ENCODE measurements around the gene WEE1. TPM values are rescaled to one million over a fixed set of nuclear protein-coding genes. Genes with fewer than 3 reads are reported as not detected.

WEE1 gene
- 10 to 100 TPM in 3 of 4 donors, 1 to 10 TPM in 1; 8.0 to 13.8 (median 13.1) TPM for total RNA-seq

DNA sequence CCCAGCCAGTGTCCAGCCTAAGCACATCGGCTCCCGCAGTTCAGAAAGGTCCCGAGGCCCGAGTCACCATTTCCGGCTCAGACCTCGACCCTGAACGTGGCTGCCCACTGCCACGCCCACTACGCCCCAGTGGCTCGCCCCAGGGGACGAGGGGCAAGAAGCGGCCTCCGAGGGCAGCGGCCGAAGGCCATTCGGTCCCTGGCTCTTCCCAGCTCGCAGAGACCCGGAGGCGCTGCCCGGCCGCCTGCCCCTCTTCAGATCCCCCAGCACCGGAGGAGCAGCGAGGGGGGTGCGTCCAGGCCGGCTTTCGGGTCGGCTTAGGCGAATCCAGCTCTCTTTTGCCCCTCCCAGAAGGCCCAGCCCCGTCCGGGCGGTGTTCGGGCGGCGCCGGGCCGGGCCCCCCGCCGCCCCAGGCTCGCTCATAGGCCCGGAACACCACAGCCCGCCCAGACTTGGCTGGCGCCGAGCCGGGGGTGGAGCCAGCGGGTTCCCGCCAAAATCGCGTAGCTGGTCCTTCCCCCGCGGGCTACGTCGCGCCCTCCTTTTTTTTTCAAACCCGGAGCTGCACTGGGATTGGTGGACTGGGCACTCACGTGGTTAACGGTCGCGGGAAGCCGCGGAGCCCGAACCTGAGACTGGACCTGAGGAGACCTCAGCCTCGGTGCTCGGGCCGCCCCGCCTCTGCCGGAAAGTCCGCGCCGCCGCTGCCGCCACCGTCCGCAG is at the start of gene WEE1:
Gene WEE1 (plus strand): TSS at position 619 of the 723 bp plus-strand sequence. CDS start 264 bp downstream, outside the sequence.
- TF ChIP-seq CTCF (IDR thresholded peaks at IDR 0.05; ENCODE audit: low read depth), result no peak

- no peak for TF ChIP-seq CTCF (IDR thresholded peaks at IDR 0.05; ENCODE audit: low read depth)
Observed at GRCh38 chr11:9524001-9524400, 49.5 kb upstream of the WEE1 start.

DNA sequence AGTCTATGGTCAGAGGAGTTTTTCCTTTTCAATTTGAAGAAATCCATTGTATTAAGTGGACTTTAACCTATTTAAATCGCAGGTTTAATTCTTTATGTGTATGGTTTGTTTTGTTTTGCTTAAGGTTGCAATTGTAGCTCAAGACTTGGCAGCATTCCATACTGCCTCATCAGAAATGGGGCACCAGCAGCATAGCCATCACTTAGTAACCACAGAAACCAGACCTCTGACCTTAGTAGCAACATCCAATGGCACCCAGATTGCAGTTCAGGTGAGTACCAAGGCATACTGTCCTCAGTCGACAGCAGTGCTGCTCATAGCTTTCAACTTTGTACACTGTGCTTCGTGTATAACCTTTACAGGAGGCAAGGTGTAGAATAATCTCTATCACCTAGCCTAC is 48.4 kb upstream of the WEE1 start:
- no peak for TF ChIP-seq CTCF (IDR thresholded peaks at IDR 0.05; ENCODE audit: low read depth)

DNA sequence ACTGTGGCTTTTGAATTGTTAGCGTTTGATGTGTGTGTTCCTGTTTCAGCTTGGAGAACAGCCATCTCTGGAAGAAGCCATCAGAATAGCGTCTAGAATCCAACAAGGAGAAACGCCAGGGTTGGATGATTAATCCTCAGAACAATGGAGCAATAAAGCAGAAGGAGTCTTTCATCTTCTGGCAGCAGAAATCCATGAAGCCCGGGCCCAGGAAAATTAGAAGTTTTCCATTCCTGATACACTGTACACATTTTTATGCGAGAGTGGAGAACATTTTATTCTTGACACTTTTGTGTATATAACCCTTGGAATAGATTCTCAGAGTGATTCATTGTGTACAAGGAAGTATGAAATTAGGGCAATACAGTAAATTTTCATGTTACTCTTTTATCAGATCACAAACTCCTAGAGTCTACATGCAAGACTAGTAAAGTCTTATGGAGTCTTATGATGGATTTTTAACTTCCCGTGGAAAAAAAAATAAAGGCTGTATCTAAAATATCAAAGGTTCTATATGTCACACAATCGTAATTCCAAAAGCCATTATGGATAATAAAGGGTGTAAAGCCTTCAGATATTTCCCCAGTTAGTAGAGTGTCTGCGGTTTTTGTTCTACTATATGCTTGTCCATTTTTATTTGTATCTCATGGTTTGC is 45.9 kb upstream of the WEE1 start:
- no peak for TF ChIP-seq CTCF (IDR thresholded peaks at IDR 0.05; ENCODE audit: low read depth)

DNA sequence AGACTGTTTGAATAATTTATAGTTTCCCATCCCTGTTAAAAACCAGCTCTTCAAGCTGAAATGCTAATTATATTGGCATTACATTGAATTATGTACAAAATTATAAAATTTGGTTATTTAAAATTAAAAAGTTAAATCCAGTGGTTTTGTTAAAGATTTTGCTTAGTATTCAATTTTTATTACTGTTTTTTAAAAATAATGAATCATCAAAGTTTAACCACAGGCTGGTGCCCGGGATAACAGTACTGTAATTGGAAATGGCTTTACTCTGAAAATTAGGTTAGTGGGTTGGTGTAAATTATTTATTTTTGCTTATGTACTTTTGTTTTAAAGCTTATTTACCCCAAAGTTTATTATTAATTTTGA is 45.4 kb upstream of the WEE1 start:
- no peak for TF ChIP-seq CTCF (IDR thresholded peaks at IDR 0.05; ENCODE audit: low read depth)

- no peak for TF ChIP-seq CTCF (IDR thresholded peaks at IDR 0.05; ENCODE audit: low read depth)
Observed at GRCh38 chr11:9528573-9529333, 44.7 kb upstream of the WEE1 start.

- no peak for TF ChIP-seq CTCF (IDR thresholded peaks at IDR 0.05; ENCODE audit: low read depth)
Observed at GRCh38 chr11:9529334-9529650, 44.2 kb upstream of the WEE1 start.
